ENCODE results near the gene AGBL4. TPM values are rescaled to one million over a fixed set of nuclear protein-coding genes. Genes with fewer than 3 reads are reported as not detected.

The AGBL4 gene
- total RNA-seq, 4 donors from 2014 or later: 0.44 to 1.5 (median 1.2) TPM; not detected in 1

- WGBS, 2 donors: 83 to 89% methylated on average over 2 of the region's 2 CpGs
- Histone ChIP-seq H3K27ac (no peak overlapping the region), H3K4me3 (no peak overlapping the region), H3K27me3 (no peaks in the 10 kb centered on the region), H3K9me3 (no peaks in the 10 kb centered on the region), H3K36me3 (no peaks in the 10 kb centered on the region), H3K4me1 (no peaks in the 10 kb centered on the region)
- no peak for DNase-seq (ENCODE audit: low spot score in 2 of 2)
- TF ChIP-seq EP300 (IDR thresholded peaks at IDR 0.05) (no peak), CTCF (IDR thresholded peaks at IDR 0.05) (no peak), POLR2A (IDR thresholded peaks at IDR 0.05) (no peak)
Measured at GRCh38 chr1:48940354-48940753, 1083.4 kb downstream of the AGBL4 start.

- H3K36me3 ChIP-seq: no peaks in the 10 kb centered on the region
- DNase-seq (ENCODE audit: low spot score in 2 of 2): no peak
- no peaks in the 10 kb centered on the region for H3K27me3 ChIP-seq
- no peaks in the 10 kb centered on the region for H3K9me3 ChIP-seq
- no peak overlapping the region for H3K27ac ChIP-seq
- no peak overlapping the region for H3K4me3 ChIP-seq
- H3K4me1 ChIP-seq: no peaks in the 10 kb centered on the region
- 86% methylated on average over 6 of the region's 6 CpGs for WGBS, 2 donors
- TF ChIP-seq CTCF (IDR thresholded peaks at IDR 0.05): no peak
- TF ChIP-seq POLR2A (IDR thresholded peaks at IDR 0.05): no peak
- TF ChIP-seq EP300 (IDR thresholded peaks at IDR 0.05): no peak
Measured at GRCh38 chr1:48939828-48940227, 1083.9 kb downstream of the AGBL4 start.

GRCh38 chr1:48939042-48939441 is 1084.7 kb downstream of the AGBL4 start:
- Histone ChIP-seq H3K4me1 (no peaks in the 10 kb centered on the region), H3K27me3 (no peaks in the 10 kb centered on the region), H3K27ac (no peak overlapping the region), H3K36me3 (no peaks in the 10 kb centered on the region), H3K9me3 (no peaks in the 10 kb centered on the region), H3K4me3 (no peak overlapping the region)
- no peak for DNase-seq (ENCODE audit: low spot score in 2 of 2)
- TF ChIP-seq EP300 (IDR thresholded peaks at IDR 0.05): no peak
- TF ChIP-seq CTCF (IDR thresholded peaks at IDR 0.05): no peak
- no peak for TF ChIP-seq POLR2A (IDR thresholded peaks at IDR 0.05)
- WGBS, 2 donors: 59 to 61% methylated on average over 3 of the region's 3 CpGs

- 69 to 78% methylated on average over 1 of the region's 1 CpG for WGBS, 2 donors
- Histone ChIP-seq H3K4me3 (no peak overlapping the region), H3K27ac (no peak overlapping the region), H3K27me3 (no peaks in the 10 kb centered on the region), H3K36me3 (no peaks in the 10 kb centered on the region), H3K9me3 (no peaks in the 10 kb centered on the region), H3K4me1 (no peaks in the 10 kb centered on the region)
- DNase-seq (ENCODE audit: low spot score in 2 of 2): no peak
- TF ChIP-seq EP300 (IDR thresholded peaks at IDR 0.05): no peak
- no peak for TF ChIP-seq POLR2A (IDR thresholded peaks at IDR 0.05)
- no peak for TF ChIP-seq CTCF (IDR thresholded peaks at IDR 0.05)
Measured at GRCh38 chr1:48937732-48938131, 1086.0 kb downstream of the AGBL4 start.

GRCh38 chr1:48936436-48936835 is 1087.3 kb downstream of the AGBL4 start:
- WGBS, 2 donors: 89 to 93% methylated on average over 2 of the region's 2 CpGs
- DNase-seq (ENCODE audit: low spot score in 2 of 2): no peak
- TF ChIP-seq CTCF (IDR thresholded peaks at IDR 0.05) (no peak), POLR2A (IDR thresholded peaks at IDR 0.05) (no peak), EP300 (IDR thresholded peaks at IDR 0.05) (no peak)

More at GRCh38 chr1:48936436-48936835, 1087.3 kb downstream of the AGBL4 start:
- Histone ChIP-seq H3K36me3 (no peaks in the 10 kb centered on the region), H3K9me3 (no peaks in the 10 kb centered on the region), H3K27ac (no peak overlapping the region), H3K27me3 (no peaks in the 10 kb centered on the region), H3K4me3 (no peak overlapping the region), H3K4me1 (no peaks in the 10 kb centered on the region)
